Activated CD4-positive, alpha-beta T cell treated with anti-CD3 and anti-CD28 coated beads, Interleukin-2, amount 50 U/mL, for 4 hours (primary cell): ENCODE results near the gene CCL23.
"Not testable (repeated sequence)": the region's sequence is repeated elsewhere in the genome, so short reads cannot be mapped to it uniquely, and the experiment has no call there.

ENCODE experiments used
- DNase-seq, 2 experiments: peaks; one replicate each; pipeline ENCODE4 v3.0.0-alpha.2; 2020

The CCL23 gene

GRCh38 chr17:36002631-36003030 lies 15.1 kb downstream of the CCL23 start:
- DNase-seq: no peak

GRCh38 chr17:36001862-36002603 lies 15.7 kb downstream of the CCL23 start:
- DNase-seq: no peak

GRCh38 chr17:36001110-36001771 lies 16.5 kb downstream of the CCL23 start, which contains the start of gene CCL15:
CCL15 (minus strand) TSS chr17:36001553; CDS start chr17:36001492, 61 bp downstream.
- no peak for DNase-seq

- DNase-seq: no peak
These were observed 17.1 kb downstream of the CCL23 start for GRCh38 chr17:36000732-36001109.

- no peak for DNase-seq
These were observed 19.0 kb downstream of the CCL23 start for GRCh38 chr17:35998756-35999155.

GRCh38 chr17:35998018-35998545 lies 19.7 kb downstream of the CCL23 start:
- DNase-seq: no peak

GRCh38 chr17:35995346-35995745 lies 22.4 kb downstream of the CCL23 start:
- not testable (repeated sequence) for DNase-seq

GRCh38 chr17:35991075-35991474 lies 26.7 kb downstream of the CCL23 start:
- no peak for DNase-seq

- DNase-seq: no peak
These were observed 29.6 kb downstream of the CCL23 start for GRCh38 chr17:35988164-35988563.

- DNase-seq: no peak
These were observed 31.1 kb downstream of the CCL23 start, which contains the start of gene CCL14 for GRCh38 chr17:35986643-35987042. CCL14 (minus strand) TSS chr17:35986729; CDS start chr17:35986649, 80 bp downstream.

- no peak for DNase-seq
These were observed 33.6 kb downstream of the CCL23 start for GRCh38 chr17:35984140-35984539.

GRCh38 chr17:35982409-35983191 lies 35.2 kb downstream of the CCL23 start:
- no peak for DNase-seq

- DNase-seq: no peak
These were observed 35.9 kb downstream of the CCL23 start for GRCh38 chr17:35981908-35982330.

GRCh38 chr17:35981246-35981645 lies 36.5 kb downstream of the CCL23 start, which contains the start of gene CCL16:
CCL16 (minus strand) TSS chr17:35981497; CDS start chr17:35981420, 77 bp downstream.
- DNase-seq: no peak

GRCh38 chr17:35978346-35978745 lies 39.4 kb downstream of the CCL23 start:
- no peak for DNase-seq

- DNase-seq: no peak
These were observed 40.3 kb downstream of the CCL23 start for GRCh38 chr17:35977509-35977908.

GRCh38 chr17:35973333-35974260 lies 44.2 kb downstream of the CCL23 start:
- no peak for DNase-seq

GRCh38 chr17:35972945-35973332 lies 44.8 kb downstream of the CCL23 start:
- no peak for DNase-seq

GRCh38 chr17:35972535-35972934 lies 45.2 kb downstream of the CCL23 start:
- DNase-seq: no peak

GRCh38 chr17:35972066-35972465 lies 45.7 kb downstream of the CCL23 start:
- DNase-seq: no peak

GRCh38 chr17:35969558-35970380 lies 48.0 kb downstream of the CCL23 start:
- peak; percentile 57 to 63 for DNase-seq
